IMR-90 (cell line): ENCODE data around the gene GCNA. TPM values are rescaled to one million over a fixed set of nuclear protein-coding genes. Genes with fewer than 3 reads are reported as not detected.

Source experiments
- ATAC-seq: fragments of 200-7000 bp; cut with Tn5 transposase; 2 replicates; pipeline ENCODE4 v1.9.1; 2020; ENCODE audit warnings: low read depth, mild to moderate bottlenecking, moderate library complexity
- BruUV-seq: library from RNA; stranded (reverse); fragments of 400-500 nt; replicated peaks from 2 replicates; lab custom pipeline; 2021; lab: Mats Ljungman, UMichigan
- CTCF ChIA-PET: fragments of 300-600 bp; formaldehyde crosslinking; extraction: SDS; loops from one replicate; lab custom pipeline; 2021; ENCODE audit warnings: antibody characterized with exemption; lab: Yijun Ruan, JAX
- POLR2A ChIA-PET: fragments of 300-600 bp; sonication (Branson Sonifier 250); formaldehyde crosslinking; loops from one replicate; lab custom pipeline; 2022; ENCODE audit warnings: antibody characterized with exemption; ENCODE audit not compliant: unreplicated experiment; lab: Charles Lee
- DNase-seq: peaks from one replicate; pipeline ENCODE4 v3.0.0; 2013
- H2AFZ ChIP-seq: replicated peaks from 2 replicates; pipeline ENCODE3; 2013; ENCODE audit warnings: low read length, mild to moderate bottlenecking; ENCODE audit not compliant: poor library complexity
- H2AK5ac ChIP-seq: 2 replicates; pipeline ENCODE4 v1.6.1; 2013; ENCODE audit warnings: low read depth, low read length, inconsistent platforms
- H2AK9ac ChIP-seq: replicated peaks from 2 replicates; pipeline ENCODE3; 2013; ENCODE audit warnings: mild to moderate bottlenecking, low read depth, low read length, moderate library complexity; ENCODE audit not compliant: poor library complexity
- H2BK120ac ChIP-seq: 2 replicates; pipeline ENCODE4 v1.6.1; 2013; ENCODE audit warnings: low read depth, low read length, inconsistent platforms
- H2BK15ac ChIP-seq: 3 replicates; pipeline ENCODE4 v1.6.1; 2013; ENCODE audit warnings: low read depth, low read length, inconsistent platforms
- H2BK20ac ChIP-seq: 2 replicates; pipeline ENCODE4 v1.6.1; 2013; ENCODE audit warnings: low read depth, mild to moderate bottlenecking, inconsistent platforms, low read length, moderate library complexity
- H2BK5ac ChIP-seq: 2 replicates; pipeline ENCODE4 v1.6.1; 2013; ENCODE audit warnings: mild to moderate bottlenecking, low read depth, low read length, inconsistent platforms; ENCODE audit not compliant: poor library complexity, severe bottlenecking
- H3K14ac ChIP-seq: replicated peaks from 2 replicates; pipeline ENCODE4 v1.6.1; 2013; ENCODE audit warnings: low read depth, low read length, inconsistent platforms
- H3K18ac ChIP-seq: 2 replicates; pipeline ENCODE4 v1.6.1; 2013; ENCODE audit warnings: low read depth, low read length, control low read depth
- H3K23ac ChIP-seq: 2 replicates; pipeline ENCODE4 v1.6.1; 2013; ENCODE audit warnings: low read depth, low read length, inconsistent platforms
- H3K27ac ChIP-seq: 2 replicates; pipeline ENCODE4 v1.5.1; 2013; ENCODE audit warnings: mild to moderate bottlenecking, control low read depth, low read length; ENCODE audit not compliant: insufficient read depth
- H3K27me3 ChIP-seq: 2 replicates; pipeline ENCODE4 v1.6.1; 2013; ENCODE audit warnings: low read length; ENCODE audit not compliant: control insufficient read depth, insufficient read depth
- H3K36me3 ChIP-seq: 2 replicates; pipeline ENCODE4 v1.6.1; 2013; ENCODE audit warnings: low read length, mixed read lengths; ENCODE audit not compliant: control insufficient read depth, insufficient read depth
- H3K4ac ChIP-seq: 2 replicates; pipeline ENCODE4 v1.6.1; 2013; ENCODE audit warnings: low read depth, low read length, inconsistent platforms
- H3K4me1 ChIP-seq: 2 replicates; pipeline ENCODE4 v1.6.1; 2013; ENCODE audit warnings: low read length, mixed read lengths; ENCODE audit not compliant: control insufficient read depth, insufficient read depth
- H3K4me2 ChIP-seq: 2 replicates; pipeline ENCODE4 v1.6.1; 2013; ENCODE audit warnings: low read depth, mild to moderate bottlenecking, control low read depth, low read length, moderate library complexity
- H3K4me3 ChIP-seq: 2 replicates; pipeline ENCODE4 v1.5.1; 2013; ENCODE audit warnings: low read depth, mild to moderate bottlenecking, control low read depth, low read length, moderate library complexity; ENCODE audit not compliant: insufficient read depth
- H3K56ac ChIP-seq: 2 replicates; pipeline ENCODE4 v1.6.1; 2013; ENCODE audit warnings: low read length, inconsistent platforms; ENCODE audit not compliant: insufficient read depth; ENCODE audit errors: extremely low read depth
- H3K79me1 ChIP-seq, 2 experiments: 2 replicates each; pipeline ENCODE4 v1.6.1; 2013; ENCODE audit warnings: low read length in 2 of 2, inconsistent platforms in 1 of 2, low read depth in 1 of 2
- H3K9ac ChIP-seq: 2 replicates; pipeline ENCODE4 v1.6.1; 2013; ENCODE audit warnings: low read depth, low read length, control low read depth
- H3K9me1 ChIP-seq: 2 replicates; pipeline ENCODE4 v1.6.1; 2013; ENCODE audit warnings: low read length, inconsistent platforms; ENCODE audit not compliant: insufficient read depth
- H3K9me3 ChIP-seq: 2 replicates; pipeline ENCODE4 v1.6.1; 2013; ENCODE audit warnings: low read length; ENCODE audit not compliant: control insufficient read depth, insufficient read depth
- H4K20me1 ChIP-seq: 2 replicates; pipeline ENCODE4 v1.6.1; 2013; ENCODE audit warnings: low read length, inconsistent platforms; ENCODE audit not compliant: insufficient read depth
- H4K5ac ChIP-seq: 2 replicates; pipeline ENCODE4 v1.6.1; 2013; ENCODE audit warnings: mild to moderate bottlenecking, low read depth, low read length, control low read depth
- H4K8ac ChIP-seq, 2 experiments: 2 replicates each; pipeline ENCODE4 v1.6.1; 2013; ENCODE audit warnings: low read depth in 2 of 2, low read length in 2 of 2, control low read depth in 1 of 2, inconsistent platforms in 1 of 2
- H4K91ac ChIP-seq: 2 replicates; pipeline ENCODE4 v1.6.1; 2013; ENCODE audit warnings: low read depth, low read length, inconsistent platforms; ENCODE audit not compliant: insufficient read depth
- BHLHE40 ChIP-seq: fragments of 150-350 bp; IDR thresholded peaks from 2 replicates; pipeline ENCODE4 v1.6.1; 2016; ENCODE audit warnings: mild to moderate bottlenecking, low read depth, low read length
- CEBPB ChIP-seq: IDR thresholded peaks from 2 replicates; pipeline ENCODE4 v1.6.1; 2012; ENCODE audit warnings: low read depth, low read length, improper control_type of control experiment
- CHD1 ChIP-seq: IDR thresholded peaks from 2 replicates; pipeline ENCODE4 v1.6.1; 2012; ENCODE audit warnings: low read depth, low read length, improper control_type of control experiment
- FOS ChIP-seq: fragments of 150-350 bp; IDR thresholded peaks from 2 replicates; pipeline ENCODE4 v1.6.1; 2016; ENCODE audit warnings: low read depth, low read length
- MAFK ChIP-seq: IDR thresholded peaks from 2 replicates; pipeline ENCODE4 v1.6.1; 2012; ENCODE audit warnings: low read depth, low read length, improper control_type of control experiment
- MAZ ChIP-seq: IDR thresholded peaks from 2 replicates; pipeline ENCODE4 v1.6.1; 2012; ENCODE audit warnings: low read depth, mild to moderate bottlenecking, low read length, improper control_type of control experiment, moderate library complexity, borderline replicate concordance
- MXI1 ChIP-seq: IDR thresholded peaks from 2 replicates; pipeline ENCODE4 v1.6.1; 2012; ENCODE audit warnings: low read depth, mild to moderate bottlenecking, low read length, moderate library complexity, borderline replicate concordance
- NFE2L2 ChIP-seq: fragments of 150-350 bp; IDR thresholded peaks from 2 replicates; pipeline ENCODE4 v1.6.1; 2016; ENCODE audit warnings: low read depth, mild to moderate bottlenecking, low read length
- POLR2A ChIP-seq: IDR thresholded peaks from 2 replicates; pipeline ENCODE4 v1.6.1; 2012; ENCODE audit warnings: mild to moderate bottlenecking, low read depth, low read length
- RAD21 ChIP-seq: IDR thresholded peaks from 2 replicates; pipeline ENCODE4 v1.6.1; 2012; ENCODE audit warnings: low read length, improper control_type of control experiment
- RCOR1 ChIP-seq: IDR thresholded peaks from 2 replicates; pipeline ENCODE4 v1.6.1; 2012; ENCODE audit warnings: mild to moderate bottlenecking, low read length, improper control_type of control experiment; ENCODE audit not compliant: insufficient replicate concordance
- RFX5 ChIP-seq: IDR thresholded peaks from 2 replicates; pipeline ENCODE4 v1.8.0; 2012; ENCODE audit warnings: low read depth, mild to moderate bottlenecking, low read length, moderate library complexity
- SMC3 ChIP-seq: fragments of 150-350 bp; IDR thresholded peaks from 2 replicates; pipeline ENCODE4 v1.6.1; 2016; ENCODE audit warnings: low read depth, mild to moderate bottlenecking, antibody characterized with exemption, low read length, moderate library complexity
- USF2 ChIP-seq: fragments of 150-350 bp; IDR thresholded peaks from 2 replicates; pipeline ENCODE4 v1.6.1; 2017; ENCODE audit warnings: mild to moderate bottlenecking, antibody characterized with exemption, low read length, low read depth
- WGBS, 2 experiments: methylation state at CpG; one replicate each; pipeline versions ENCODE4 v1.1.5 to v1.1.7; 2013; ENCODE audit warnings: missing lambda C conversion rate in 2 of 2; ENCODE audit not compliant: insufficient read length in 1 of 2; ENCODE audit errors: extremely low coverage in 2 of 2; 5-methylcytosine and 5-hydroxymethylcytosine counted together
- dilution Hi-C: fragments of 300-500 bp; cut with HindIII; formaldehyde crosslinking; loops from one replicate; pipeline ENCODE4 v1.14.3; 2018; ENCODE audit warnings: low sequenced_read_pairs; ENCODE audit not compliant: unreplicated experiment
- in situ Hi-C: fragments of 300-500 bp; cut with MboI; formaldehyde crosslinking; loops from 3 replicates; pipeline ENCODE4 v1.14.3; 2019; ENCODE audit warnings: low sequenced_read_pairs, inconsistent platforms, mixed read lengths
- intact Hi-C: fragments of 100-400 bp; cut with micrococcal nuclease; formaldehyde crosslinking; loops from 2 replicates; pipeline ENCODE4 v1.10.0; 2022
- polyA plus RNA-seq, 3 experiments: library from polyadenylated mRNA; depleted of rRNA; stranded (reverse); fragments of >200 nt; gene quantifications; 2 replicates each; pipeline ENCODE4 v1.2.3, GENCODE V29; 2012; ENCODE audit warnings: low replicate concordance in 1 of 3
- total RNA-seq: library from RNA; depleted of rRNA; stranded (reverse); fragments of >200 nt; gene quantifications from 2 replicates; pipeline ENCODE4 v1.2.3, GENCODE V29; 2012
- TF ChIP-seq, protein P1 (sequence below): conservative IDR thresholded peaks from 2 replicates; pipeline ENCODE4 v1.5.1; 2012; ENCODE audit warnings: mild to moderate bottlenecking, low read depth, low read length, improper control_type of control experiment
- TF ChIP-seq, protein P2 (sequence below): fragments of 150-350 bp; IDR thresholded peaks from 2 replicates; pipeline ENCODE4 v1.6.1; 2016; ENCODE audit warnings: low read depth, mild to moderate bottlenecking, low read length, moderate library complexity, borderline replicate concordance

Gene GCNA
- total and polyA plus RNA-seq, 2 of the 4 experiments (the other 2 are of a cell fraction), result 0.90 to 1.3 TPM

- Histone ChIP-seq H4K8ac (no peak overlapping the region), H3K9me3 (no peaks in the 10 kb centered on the region), H3K18ac (no peak overlapping the region), H2BK20ac (no peak overlapping the region), H3K4me2 (no peak overlapping the region), H3K79me1 (peaks cover 0 to 5% of the 10 kb centered on the region in 2 experiments; a peak in 1 of 4 replicates), H2AK5ac (no peak overlapping the region), H3K27me3 (peaks cover 2% of the 10 kb centered on the region; the same call in 1 of the 2 replicates), H3K23ac (no peak overlapping the region), H3K9ac (no peak overlapping the region), H3K56ac (no peak overlapping the region), H3K4ac (no peak overlapping the region), H4K91ac (no peak overlapping the region), H2AFZ (no peak overlapping the region), H4K20me1 (no peaks in the 10 kb centered on the region), H4K5ac (no peak overlapping the region), H2BK15ac (no peak overlapping the region), H2BK5ac (no peak overlapping the region), H3K9me1 (no peaks in the 10 kb centered on the region), H2BK120ac (no peak overlapping the region), H3K36me3 (peaks cover 31% of the 10 kb centered on the region), H3K4me1 (no peaks in the 10 kb centered on the region), H3K14ac (no peak overlapping the region), H3K4me3 (no peak overlapping the region), H2AK9ac (no peak overlapping the region), H3K27ac (no peak overlapping the region)
- no TSS peak for BruUV-seq
- CTCF ChIA-PET, result no interaction called here
- in situ Hi-C loops (loop anchor here (10.0 kb wide), 1 partner anchor 171 kb away; no protein-coding TSS in a partner anchor), dilution Hi-C loops (no loop called here), intact Hi-C loops (no loop called here)
- TF ChIP-seq NFE2L2, result no peak
- TF ChIP-seq, protein P1, sequence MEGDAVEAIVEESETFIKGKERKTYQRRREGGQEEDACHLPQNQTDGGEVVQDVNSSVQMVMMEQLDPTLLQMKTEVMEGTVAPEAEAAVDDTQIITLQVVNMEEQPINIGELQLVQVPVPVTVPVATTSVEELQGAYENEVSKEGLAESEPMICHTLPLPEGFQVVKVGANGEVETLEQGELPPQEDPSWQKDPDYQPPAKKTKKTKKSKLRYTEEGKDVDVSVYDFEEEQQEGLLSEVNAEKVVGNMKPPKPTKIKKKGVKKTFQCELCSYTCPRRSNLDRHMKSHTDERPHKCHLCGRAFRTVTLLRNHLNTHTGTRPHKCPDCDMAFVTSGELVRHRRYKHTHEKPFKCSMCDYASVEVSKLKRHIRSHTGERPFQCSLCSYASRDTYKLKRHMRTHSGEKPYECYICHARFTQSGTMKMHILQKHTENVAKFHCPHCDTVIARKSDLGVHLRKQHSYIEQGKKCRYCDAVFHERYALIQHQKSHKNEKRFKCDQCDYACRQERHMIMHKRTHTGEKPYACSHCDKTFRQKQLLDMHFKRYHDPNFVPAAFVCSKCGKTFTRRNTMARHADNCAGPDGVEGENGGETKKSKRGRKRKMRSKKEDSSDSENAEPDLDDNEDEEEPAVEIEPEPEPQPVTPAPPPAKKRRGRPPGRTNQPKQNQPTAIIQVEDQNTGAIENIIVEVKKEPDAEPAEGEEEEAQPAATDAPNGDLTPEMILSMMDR, result no peak
- TF ChIP-seq USF2, result no peak
- no peak for TF ChIP-seq RFX5
- TF ChIP-seq CEBPB, result no peak
- TF ChIP-seq RCOR1, result no peak
- TF ChIP-seq FOS, result no peak
- no peak for TF ChIP-seq MXI1
- no peak for TF ChIP-seq SMC3
- no peak for TF ChIP-seq MAFK
- TF ChIP-seq CHD1, result no peak
- TF ChIP-seq RAD21, result no peak
- TF ChIP-seq BHLHE40, result no peak
- TF ChIP-seq, protein P2, sequence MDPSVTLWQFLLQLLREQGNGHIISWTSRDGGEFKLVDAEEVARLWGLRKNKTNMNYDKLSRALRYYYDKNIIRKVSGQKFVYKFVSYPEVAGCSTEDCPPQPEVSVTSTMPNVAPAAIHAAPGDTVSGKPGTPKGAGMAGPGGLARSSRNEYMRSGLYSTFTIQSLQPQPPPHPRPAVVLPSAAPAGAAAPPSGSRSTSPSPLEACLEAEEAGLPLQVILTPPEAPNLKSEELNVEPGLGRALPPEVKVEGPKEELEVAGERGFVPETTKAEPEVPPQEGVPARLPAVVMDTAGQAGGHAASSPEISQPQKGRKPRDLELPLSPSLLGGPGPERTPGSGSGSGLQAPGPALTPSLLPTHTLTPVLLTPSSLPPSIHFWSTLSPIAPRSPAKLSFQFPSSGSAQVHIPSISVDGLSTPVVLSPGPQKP, result no peak
- TF ChIP-seq POLR2A, result no peak
- no peak for TF ChIP-seq MAZ
- ATAC-seq (no peak), DNase-seq (no peak)
- POLR2A ChIA-PET, result no interaction called here
- WGBS, 2 experiments, result 80% methylated on average over 1 of the region's 9 CpGs; no CpG with 5 or more reads in 1 of the 2 experiments
Measured at GRCh38 chrX:71565474-71566041, 12.7 kb upstream of the GCNA start.
